K562 (cell line): ENCODE data around the gene HSPA1L. TPM values are rescaled to one million over a fixed set of nuclear protein-coding genes. Genes with fewer than 3 reads are reported as not detected.

Experiments used
- ATAC-seq: fragments of 200-7000 bp; cut with Tn5 transposase; 3 replicates; pipeline ENCODE4 v1.9.1; 2020; ENCODE audit warnings: moderate library complexity
- Bru-seq: library from RNA; stranded (reverse); fragments of 400-500 nt; gene quantifications from one replicate; lab custom pipeline; 2021; lab: Mats Ljungman, UMichigan
- BruChase-seq, 2 experiments: library from RNA; stranded (reverse); fragments of 400-500 nt; gene quantifications; one replicate each; lab custom pipeline; 2021; lab: Mats Ljungman, UMichigan
- BruUV-seq: library from RNA; stranded (reverse); fragments of 400-500 nt; replicated peaks from 2 replicates; lab custom pipeline; 2021; lab: Mats Ljungman, UMichigan
- CTCF ChIA-PET: fragments of 300-600 bp; formaldehyde crosslinking; extraction: SDS; loops from one replicate; lab custom pipeline; 2021; ENCODE audit warnings: low intra/inter-chr PET ratio; lab: Yijun Ruan, JAX
- POLR2A ChIA-PET: fragments of 300-600, 350-650 bp; sonication (Branson Sonifier 250); formaldehyde crosslinking; extraction: SDS; loops from one replicate; lab custom pipeline; 2021; ENCODE audit warnings: antibody characterized with exemption, inconsistent platforms; lab: Yijun Ruan, JAX
- DNase-seq, 4 experiments: peaks; one replicate each; pipeline versions ENCODE4 v3.0.0 to v3.0.0-alpha.2; 2011 to 2018; ENCODE audit warnings: low spot score in 3 of 4, mixed read lengths in 3 of 4; ENCODE audit errors: extremely low read depth in 1 of 4
- FAIRE-seq: peaks from 2 replicates; lab custom pipeline; 2011; peaks lifted over from hg19 to GRCh38; lab: Jason Lieb, UNC
- H2AFZ ChIP-seq: 2 replicates; pipeline ENCODE4 v1.6.0; 2011; ENCODE audit warnings: low read depth, low read length, control low read depth, inconsistent platforms
- H3K27ac ChIP-seq: fragments of 200-600 bp; 3 replicates; pipeline ENCODE4 v1.8.0; 2011; ENCODE audit warnings: low read depth, mild to moderate bottlenecking, control low read depth, inconsistent platforms, low read length, moderate library complexity, mixed read lengths; ENCODE audit errors: extremely low read depth
- H3K27me3 ChIP-seq, 2 experiments: fragments of 300-600 bp in 1 of 2; 2 replicates in 1 of 2; 3 replicates in 1 of 2; pipeline versions ENCODE4 v1.6.0 to v1.8.0; 2011; ENCODE audit warnings: inconsistent platforms in 2 of 2, low read length in 2 of 2, mild to moderate bottlenecking in 1 of 2, mixed read lengths in 1 of 2, moderate library complexity in 1 of 2; ENCODE audit not compliant: control insufficient read depth in 2 of 2, insufficient read depth in 2 of 2
- H3K36me3 ChIP-seq: fragments of 300-600 bp; 3 replicates; pipeline ENCODE4 v1.8.0; 2011; ENCODE audit warnings: mild to moderate bottlenecking, low read length, inconsistent platforms; ENCODE audit not compliant: control insufficient read depth, insufficient read depth
- H3K4me1 ChIP-seq, 2 experiments: fragments of 200-600 bp in 1 of 2; replicated peaks in 1 of 2; 2 replicates in 1 of 2; 3 replicates in 1 of 2; pipeline versions ENCODE4 v1.5.1 to v1.8.0; 2011; ENCODE audit warnings: inconsistent platforms in 2 of 2, low read length in 2 of 2, mild to moderate bottlenecking in 1 of 2, mixed read lengths in 1 of 2, moderate library complexity in 1 of 2; ENCODE audit not compliant: control insufficient read depth in 2 of 2, insufficient read depth in 2 of 2
- H3K4me2 ChIP-seq: 2 replicates; pipeline ENCODE4 v1.6.1; 2011; ENCODE audit warnings: low read length, control low read depth, inconsistent platforms, mixed read lengths; ENCODE audit not compliant: insufficient read depth
- H3K4me3 ChIP-seq: fragments of 200-600 bp; sonication (generic), shearing (Covaris generic); 2 replicates; pipeline ENCODE4 v1.5.1; 2016; ENCODE audit warnings: control low read depth, inconsistent platforms
- H3K79me2 ChIP-seq: fragments of 200-600 bp; 3 replicates; pipeline ENCODE4 v1.8.0; 2011; ENCODE audit warnings: low read length, inconsistent platforms; ENCODE audit not compliant: control insufficient read depth, insufficient read depth
- H3K9ac ChIP-seq, 2 experiments: 2 replicates each; pipeline versions ENCODE4 v1.6.0 to v1.6.1; 2011; ENCODE audit warnings: low read depth in 2 of 2, low read length in 2 of 2, control low read depth in 1 of 2, inconsistent platforms in 1 of 2, mild to moderate bottlenecking in 1 of 2, mixed read lengths in 1 of 2; ENCODE audit not compliant: insufficient read depth in 1 of 2
- H3K9me1 ChIP-seq: one replicate; pipeline ENCODE4 v1.6.0; 2011; ENCODE audit warnings: inconsistent platforms, mild to moderate bottlenecking, low read length, moderate library complexity; ENCODE audit not compliant: control insufficient read depth, insufficient read depth
- H3K9me3 ChIP-seq: replicated peaks from 2 replicates; pipeline ENCODE4 v1.5.1; 2011; ENCODE audit warnings: low read depth, low read length, inconsistent platforms; ENCODE audit not compliant: control insufficient read depth, insufficient read depth
- H4K20me1 ChIP-seq: replicated peaks from 2 replicates; pipeline ENCODE4 v1.6.1; 2011; ENCODE audit warnings: low read length, inconsistent platforms, mixed read lengths; ENCODE audit not compliant: control insufficient read depth, insufficient read depth
- SPI1 ChIP-seq: IDR thresholded peaks from 2 replicates; pipeline ENCODE4 v1.6.1; 2011; ENCODE audit warnings: low read depth, low read length, control low read depth, borderline replicate concordance
- WGBS: fragments of 100-300 bp; shearing (Covaris generic); methylation state at CpG from one replicate; pipeline ENCODE4 v1.1.6; 2016; ENCODE audit warnings: low coverage, mixed read lengths; ENCODE audit not compliant: insufficient coverage; ENCODE audit errors: missing lambda C conversion rate; 5-methylcytosine and 5-hydroxymethylcytosine counted together
- in situ Hi-C: fragments of 300-500 bp; cut with MboI; formaldehyde crosslinking; loops from 4 replicates; pipeline ENCODE4 v1.15.0; 2018; ENCODE audit warnings: inconsistent platforms, mixed read lengths
- intact Hi-C: fragments of 100-400 bp; cut with micrococcal nuclease; formaldehyde crosslinking; loops from 2 replicates; pipeline ENCODE4 v1.14.2; 2022
- long read RNA-seq, 3 experiments: library from polyadenylated mRNA in 2 of 3; library from RNA in 1 of 3; unstranded in 2 of 3; stranded (forward) in 1 of 3; transcript quantifications; one replicate each; pipeline ENCODE4 v2.0.0, GENCODE V29; 2019 to 2022
- polyA minus RNA-seq, 3 experiments: library from RNA; depleted of rRNA, polyadenylated mRNA; stranded (reverse); fragments of >200 nt; gene quantifications; 2 replicates each; pipeline ENCODE4 v1.2.3, GENCODE V29; 2011
- polyA plus RNA-seq, 8 experiments: library from polyadenylated mRNA; depleted of rRNA in 4 of 8; stranded (reverse) in 5 of 8; unstranded in 3 of 8; fragments of >200 nt; fragmentation: Nextera tagmentation in 2 of 8; fragmentation: Illumina TruSeq in 1 of 8; extraction: Ambion mirVana in 2 of 8; extraction: Trizol in 1 of 8; gene quantifications; 2 replicates each; pipeline versions ENCODE4 v1.2.1 to v1.2.3, GENCODE V29; 2011 to 2014; ENCODE audit warnings: inconsistent platforms in 1 of 8, missing spikeins in 1 of 8
- total RNA-seq, 7 experiments: library from RNA; depleted of rRNA in 6 of 7; stranded (reverse); fragments of >200 nt in 6 of 7; fragmentation: Illumina TruSeq in 2 of 7; extraction: Trizol in 2 of 7; gene quantifications; 2 replicates each; pipeline versions ENCODE4 v1.2.1 to v1.2.3, GENCODE V29; 2011 to 2021; ENCODE audit warnings: low replicate concordance in 1 of 7
- TF ChIP-seq, protein P1 (sequence below): sonication (generic); formaldehyde crosslinking; IDR thresholded peaks from 2 replicates; pipeline ENCODE4 v1.8.0; 2022; ENCODE audit warnings: missing genetic modification reagents, mild to moderate bottlenecking, moderate library complexity, borderline replicate concordance
- TF ChIP-seq, protein P2 (sequence below): IDR thresholded peaks from 2 replicates; pipeline ENCODE4 v1.6.1; 2014; ENCODE audit warnings: antibody characterized with exemption
- TF ChIP-seq, protein P3 (sequence below), 2 experiments: fragments of 450-650 bp in 1 of 2; IDR thresholded peaks; 2 replicates each; pipeline ENCODE4 v1.6.1; 2011 to 2017; ENCODE audit warnings: low read depth in 2 of 2, antibody characterized with exemption in 1 of 2, borderline replicate concordance in 1 of 2, low read length in 1 of 2, mild to moderate bottlenecking in 1 of 2, mixed read lengths in 1 of 2; ENCODE audit not compliant: control insufficient read depth in 1 of 2

The HSPA1L gene
- total RNA-seq (2011; cell fraction: chromatin; rRNA removed; ENCODE audit: low replicate concordance), result 0.97 and 1.8 TPM in 2 replicates
- total RNA-seq (2011; cell fraction: nucleolus; rRNA removed), result 0.67 and 0.79 TPM in 2 replicates
- total RNA-seq (2011; cell fraction: nucleoplasm; rRNA removed), result 0.88 and 0.92 TPM in 2 replicates
- total RNA-seq (2014; rRNA removed) (0.82 and 1.0 TPM in 2 replicates), total RNA-seq (2014; rRNA removed; fragmentation: Illumina TruSeq; extraction: Trizol) (0.70 and 1.3 TPM in 2 replicates), total RNA-seq (2015; rRNA removed; fragmentation: Illumina TruSeq; extraction: Trizol) (1.1 and 1.3 TPM in 2 replicates), total RNA-seq (2021) (1.0 and 1.1 TPM in 2 replicates), polyA plus RNA-seq (2011; rRNA removed) (2.0 and 2.2 TPM in 2 replicates), polyA plus RNA-seq (2014; fragmentation: Illumina TruSeq; extraction: Trizol) (1.5 and 2.1 TPM in 2 replicates), polyA plus RNA-seq (2014; fragmentation: Nextera tagmentation; extraction: Ambion mirVana) (under 1 TPM; 0.14 to 0.34 TPM), polyA plus RNA-seq (2014; rRNA removed) (1.3 and 1.7 TPM in 2 replicates), polyA minus RNA-seq (2011; rRNA and poly(A)+ RNA removed) (2.5 and 3.0 TPM in 2 replicates), Bru-seq, nascent RNA (percentile 49 among the genes with signal in this experiment), BruChase-seq, experiment 1, labeled RNA remaining after a 2-hour chase (percentile 52 among the genes with signal in this experiment), BruChase-seq, experiment 2, labeled RNA remaining after a 6-hour chase (percentile 59 among the genes with signal in this experiment)
- 1.5 and 2.2 TPM in 2 replicates for polyA plus RNA-seq (2011; cell fraction: cytosol; rRNA removed)
- 1.2 and 1.5 TPM in 2 replicates for polyA plus RNA-seq (2011; cell fraction: nucleus; rRNA removed)
- polyA plus RNA-seq (2012), result 2.3 and 3.1 TPM in 2 replicates
- 1.2 and 1.4 TPM in 2 replicates for polyA minus RNA-seq (2011; cell fraction: cytosol; rRNA and poly(A)+ RNA removed)
- 0.13 and 0.78 TPM in 2 replicates for polyA minus RNA-seq (2011; cell fraction: nucleus; rRNA and poly(A)+ RNA removed)
- long read RNA-seq, experiment 1, partial matches to known transcripts, result 3 of 5 reads
- long read RNA-seq, experiment 1, other reads (novel, unspliced or antisense), result 1 of 5 reads
- long read RNA-seq, experiment 2, partial matches to known transcripts, result 0 of 1 reads
- long read RNA-seq, experiment 2, other reads (novel, unspliced or antisense), result 1 of 1 reads
- long read RNA-seq, experiment 3, partial matches to known transcripts, result 0 of 1 reads
- long read RNA-seq, experiment 3, other reads (novel, unspliced or antisense), result 1 of 1 reads

DNA sequence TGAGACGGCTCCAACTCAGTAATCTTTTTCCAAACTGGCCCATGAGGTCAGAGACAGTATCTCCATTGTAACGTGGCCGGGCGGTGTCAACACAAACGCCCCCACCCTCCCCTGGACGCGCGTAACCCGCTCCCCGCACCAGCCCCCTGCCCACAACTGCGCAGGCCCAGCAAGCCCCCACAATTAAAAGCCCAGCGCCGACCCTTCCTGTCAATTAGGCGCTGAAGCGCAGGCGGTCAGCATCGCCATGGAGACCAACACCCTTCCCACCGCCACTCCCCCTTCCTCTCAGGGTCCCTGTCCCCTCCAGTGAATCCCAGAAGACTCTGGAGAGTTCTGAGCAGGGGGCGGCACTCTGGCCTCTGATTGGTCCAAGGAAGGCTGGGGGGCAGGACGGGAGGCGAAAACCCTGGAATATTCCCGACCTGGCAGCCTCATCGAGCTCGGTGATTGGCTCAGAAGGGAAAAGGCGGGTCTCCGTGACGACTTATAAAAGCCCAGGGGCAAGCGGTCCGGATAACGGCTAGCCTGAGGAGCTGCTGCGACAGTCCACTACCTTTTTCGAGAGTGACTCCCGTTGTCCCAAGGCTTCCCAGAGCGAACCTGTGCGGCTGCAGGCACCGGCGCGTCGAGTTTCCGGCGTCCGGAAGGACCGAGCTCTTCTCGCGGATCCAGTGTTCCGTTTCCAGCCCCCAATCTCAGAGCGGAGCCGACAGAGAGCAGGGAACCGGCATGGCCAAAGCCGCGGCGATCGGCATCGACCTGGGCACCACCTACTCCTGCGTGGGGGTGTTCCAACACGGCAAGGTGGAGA is at the start of gene HSPA1L, which contains the start of gene HSPA1A:
HSPA1L (minus strand) TSS at position 259 of the 814 bp plus-strand sequence. CDS start 3,311 bp downstream, outside the sequence.
HSPA1A (plus strand) TSS at position 519 of the 814 bp plus-strand sequence; CDS start at position 733, 214 bp downstream.
- intact Hi-C loops, result loop anchor here (2.0 kb wide), 1 partner anchor 20 kb away; the partner anchor contains the start of gene VARS1
- H3K9ac ChIP-seq, result peak within 1 kb of the TSS; percentile 78 to 88
- H3K79me2 ChIP-seq, result peaks cover 44% of the 10 kb centered on the region
- no peaks in the 10 kb centered on the region for H3K9me1 ChIP-seq
- peak within 1 kb of the TSS; percentile 97 for H3K4me2 ChIP-seq
- under 1% methylated on average over 56 of the region's 56 CpGs for WGBS
- H3K9me3 ChIP-seq, result no peaks in the 10 kb centered on the region
- peak; percentile 73 for ATAC-seq
- in situ Hi-C loops, result no loop called here
- H3K36me3 ChIP-seq, result peaks cover 23% of the 10 kb centered on the region
- no TSS peak for BruUV-seq
- DNase-seq, result peak; percentile 97 to 100 (median 98)
- H3K4me1 ChIP-seq, result peaks cover 29 to 37% of the 10 kb centered on the region in 2 experiments
- peak; percentile 90 for FAIRE-seq
- CTCF ChIA-PET, result no interaction called here
- H3K27ac ChIP-seq, result peak within 1 kb of the TSS; percentile 97
- peak within 1 kb of the TSS; percentile 54 for H3K4me3 ChIP-seq
- POLR2A ChIA-PET, result interaction anchor here (0.6 to 4.5 kb wide), 33 partner anchors 9 to 1152 kb away, joined by 3 to 93 read pairs (median 4); partner anchors contain the start of genes ABHD16A, C6orf47, DDAH2 and GPANK1
- H2AFZ ChIP-seq, result peak within 1 kb of the TSS; percentile 82
- peaks cover 16% of the 10 kb centered on the region for H4K20me1 ChIP-seq
- H3K27me3 ChIP-seq, result no peaks in the 10 kb centered on the region
- TF ChIP-seq, protein P1, sequence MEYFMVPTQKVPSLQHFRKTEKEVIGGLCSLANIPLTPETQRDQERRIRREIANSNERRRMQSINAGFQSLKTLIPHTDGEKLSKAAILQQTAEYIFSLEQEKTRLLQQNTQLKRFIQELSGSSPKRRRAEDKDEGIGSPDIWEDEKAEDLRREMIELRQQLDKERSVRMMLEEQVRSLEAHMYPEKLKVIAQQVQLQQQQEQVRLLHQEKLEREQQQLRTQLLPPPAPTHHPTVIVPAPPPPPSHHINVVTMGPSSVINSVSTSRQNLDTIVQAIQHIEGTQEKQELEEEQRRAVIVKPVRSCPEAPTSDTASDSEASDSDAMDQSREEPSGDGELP (CRISPR knock-in tag), result peak; percentile 83
- TF ChIP-seq SPI1, result 0 out of 2 replicates have a peak, but pooled peaks have one; percentile 12
- TF ChIP-seq, protein P2, sequence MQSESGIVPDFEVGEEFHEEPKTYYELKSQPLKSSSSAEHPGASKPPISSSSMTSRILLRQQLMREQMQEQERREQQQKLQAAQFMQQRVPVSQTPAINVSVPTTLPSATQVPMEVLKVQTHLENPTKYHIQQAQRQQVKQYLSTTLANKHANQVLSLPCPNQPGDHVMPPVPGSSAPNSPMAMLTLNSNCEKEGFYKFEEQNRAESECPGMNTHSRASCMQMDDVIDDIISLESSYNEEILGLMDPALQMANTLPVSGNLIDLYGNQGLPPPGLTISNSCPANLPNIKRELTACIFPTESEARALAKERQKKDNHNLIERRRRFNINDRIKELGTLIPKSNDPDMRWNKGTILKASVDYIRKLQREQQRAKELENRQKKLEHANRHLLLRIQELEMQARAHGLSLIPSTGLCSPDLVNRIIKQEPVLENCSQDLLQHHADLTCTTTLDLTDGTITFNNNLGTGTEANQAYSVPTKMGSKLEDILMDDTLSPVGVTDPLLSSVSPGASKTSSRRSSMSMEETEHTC, result 0 out of 2 replicates have a peak, but pooled peaks have one; percentile 32
- TF ChIP-seq, protein P3, sequence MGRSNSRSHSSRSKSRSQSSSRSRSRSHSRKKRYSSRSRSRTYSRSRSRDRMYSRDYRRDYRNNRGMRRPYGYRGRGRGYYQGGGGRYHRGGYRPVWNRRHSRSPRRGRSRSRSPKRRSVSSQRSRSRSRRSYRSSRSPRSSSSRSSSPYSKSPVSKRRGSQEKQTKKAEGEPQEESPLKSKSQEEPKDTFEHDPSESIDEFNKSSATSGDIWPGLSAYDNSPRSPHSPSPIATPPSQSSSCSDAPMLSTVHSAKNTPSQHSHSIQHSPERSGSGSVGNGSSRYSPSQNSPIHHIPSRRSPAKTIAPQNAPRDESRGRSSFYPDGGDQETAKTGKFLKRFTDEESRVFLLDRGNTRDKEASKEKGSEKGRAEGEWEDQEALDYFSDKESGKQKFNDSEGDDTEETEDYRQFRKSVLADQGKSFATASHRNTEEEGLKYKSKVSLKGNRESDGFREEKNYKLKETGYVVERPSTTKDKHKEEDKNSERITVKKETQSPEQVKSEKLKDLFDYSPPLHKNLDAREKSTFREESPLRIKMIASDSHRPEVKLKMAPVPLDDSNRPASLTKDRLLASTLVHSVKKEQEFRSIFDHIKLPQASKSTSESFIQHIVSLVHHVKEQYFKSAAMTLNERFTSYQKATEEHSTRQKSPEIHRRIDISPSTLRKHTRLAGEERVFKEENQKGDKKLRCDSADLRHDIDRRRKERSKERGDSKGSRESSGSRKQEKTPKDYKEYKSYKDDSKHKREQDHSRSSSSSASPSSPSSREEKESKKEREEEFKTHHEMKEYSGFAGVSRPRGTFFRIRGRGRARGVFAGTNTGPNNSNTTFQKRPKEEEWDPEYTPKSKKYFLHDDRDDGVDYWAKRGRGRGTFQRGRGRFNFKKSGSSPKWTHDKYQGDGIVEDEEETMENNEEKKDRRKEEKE (IDR thresholded peaks at IDR 0.05; ENCODE audit: borderline replicate concordance in 1 of 2, control insufficient read depth in 1 of 2, low read depth in 2 of 2, low read length in 1 of 2), result peak in 1 of 2 experiments; percentile 56; a peak in 1 of 4 replicates
